ENCODE data around the gene CTTNBP2. TPM values are rescaled to one million over a fixed set of nuclear protein-coding genes. Genes with fewer than 3 reads are reported as not detected.

The CTTNBP2 gene
- polyA plus RNA-seq, 2 of the 4 experiments (the other 2 are of a cell fraction), result 0.18 to 0.25 TPM

GRCh38 chr7:117854186-117854585 is 19.1 kb downstream of the CTTNBP2 start:
- DNase-seq (ENCODE audit: low read depth in 1 of 2, low spot score in 1 of 2) (no peak), ATAC-seq (no peak), FAIRE-seq (no peak)
- ChIA-PET POLR2A (no interaction called here), CTCF (no interaction called here)
- peak; percentile 11 for TF ChIP-seq MAFK (IDR thresholded peaks at IDR 0.05; ENCODE audit: partially characterized antibody)
- TF ChIP-seq KDM1A (IDR thresholded peaks at IDR 0.05; ENCODE audit: low read depth), result no peak
- no peak for TF ChIP-seq EHMT2 (IDR thresholded peaks at IDR 0.05; ENCODE audit: low read depth)
- TF ChIP-seq HOXA7 (CRISPR knock-in tag; IDR thresholded peaks at IDR 0.05), result no peak
- TF ChIP-seq EP300 (IDR thresholded peaks at IDR 0.05), result no peak
- TF ChIP-seq HOXB5 (CRISPR knock-in tag; IDR thresholded peaks at IDR 0.05), result no peak
- TF ChIP-seq, protein P1, sequence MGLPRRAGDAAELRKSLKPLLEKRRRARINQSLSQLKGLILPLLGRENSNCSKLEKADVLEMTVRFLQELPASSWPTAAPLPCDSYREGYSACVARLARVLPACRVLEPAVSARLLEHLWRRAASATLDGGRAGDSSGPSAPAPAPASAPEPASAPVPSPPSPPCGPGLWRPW (IDR thresholded peaks at IDR 0.05), result no peak
- no peak overlapping the region for H3K4me3 ChIP-seq
- H3K9me3 ChIP-seq, result no peaks in the 10 kb centered on the region
- 60% methylated on average over 1 of the region's 1 CpG for WGBS (ENCODE audit: missing lambda C conversion rate)
- no peak overlapping the region for H3K27ac ChIP-seq
- no peak overlapping the region for H3K4me2 ChIP-seq
- no peaks in the 10 kb centered on the region for H3K4me1 ChIP-seq

GRCh38 chr7:117848941-117849340 is 24.3 kb downstream of the CTTNBP2 start:
- POLR2A ChIA-PET, result no interaction called here
- no peak overlapping the region for H3K4me2 ChIP-seq

DNA sequence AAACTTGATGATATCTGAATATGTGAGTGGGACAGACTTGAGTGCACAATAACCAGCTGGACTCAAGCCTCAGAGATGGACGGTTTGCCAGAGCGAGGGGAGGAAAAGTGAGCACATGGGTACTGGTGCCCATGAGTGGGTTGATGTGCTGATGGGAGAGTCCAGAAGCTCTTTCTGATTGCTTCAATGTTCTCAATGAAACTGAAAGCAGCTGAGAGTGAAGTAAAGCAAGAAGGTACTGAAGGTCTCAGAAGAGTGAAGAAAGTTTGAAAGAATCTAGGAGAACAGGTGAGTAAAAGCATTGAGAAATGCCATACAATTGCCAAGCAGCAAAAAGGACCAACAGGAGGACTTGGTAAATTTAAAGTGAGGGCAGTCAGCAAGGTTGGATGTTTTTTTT is 28.6 kb downstream of the CTTNBP2 start:
- Histone ChIP-seq H3K9me3 (no peaks in the 10 kb centered on the region), H3K27ac (no peak overlapping the region), H3K4me3 (no peak overlapping the region), H3K4me2 (no peak overlapping the region), H3K4me1 (no peaks in the 10 kb centered on the region)
- ATAC-seq (no peak), FAIRE-seq (no peak), DNase-seq (ENCODE audit: low read depth in 1 of 2, low spot score in 1 of 2) (no peak)
- POLR2A ChIA-PET, result no interaction called here
- 0% methylated on average over 2 of the region's 2 CpGs for WGBS (ENCODE audit: missing lambda C conversion rate)
- CTCF ChIA-PET, result no interaction called here
- no peak for TF ChIP-seq RAD21 (conservative IDR thresholded peaks at IDR 0.05 in 1 of 2, IDR thresholded peaks at IDR 0.05 in 1 of 2)
- TF ChIP-seq HOXA7 (CRISPR knock-in tag; IDR thresholded peaks at IDR 0.05), result no peak
- no peak for TF ChIP-seq EHMT2 (IDR thresholded peaks at IDR 0.05; ENCODE audit: low read depth)
- TF ChIP-seq ZNF302 (CRISPR knock-in tag; IDR thresholded peaks at IDR 0.05), result no peak
- no peak for TF ChIP-seq HEYL (CRISPR knock-in tag; IDR thresholded peaks at IDR 0.05)
- TF ChIP-seq PBX3 (IDR thresholded peaks at IDR 0.05), result no peak
- TF ChIP-seq, protein P2, sequence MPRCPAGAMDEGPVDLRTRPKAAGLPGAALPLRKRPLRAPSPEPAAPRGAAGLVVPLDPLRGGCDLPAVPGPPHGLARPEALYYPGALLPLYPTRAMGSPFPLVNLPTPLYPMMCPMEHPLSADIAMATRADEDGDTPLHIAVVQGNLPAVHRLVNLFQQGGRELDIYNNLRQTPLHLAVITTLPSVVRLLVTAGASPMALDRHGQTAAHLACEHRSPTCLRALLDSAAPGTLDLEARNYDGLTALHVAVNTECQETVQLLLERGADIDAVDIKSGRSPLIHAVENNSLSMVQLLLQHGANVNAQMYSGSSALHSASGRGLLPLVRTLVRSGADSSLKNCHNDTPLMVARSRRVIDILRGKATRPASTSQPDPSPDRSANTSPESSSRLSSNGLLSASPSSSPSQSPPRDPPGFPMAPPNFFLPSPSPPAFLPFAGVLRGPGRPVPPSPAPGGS (IDR thresholded peaks at IDR 0.05), result no peak
- TF ChIP-seq HDAC2 (IDR thresholded peaks at IDR 0.05), result no peak
- no peak for TF ChIP-seq EP300 (IDR thresholded peaks at IDR 0.05)
- TF ChIP-seq RNF2 (IDR thresholded peaks at IDR 0.05; ENCODE audit: borderline replicate concordance, low read depth), result no peak
- TF ChIP-seq SMC3 (IDR thresholded peaks at IDR 0.05), result no peak
- no peak for TF ChIP-seq MAFK (IDR thresholded peaks at IDR 0.05; ENCODE audit: partially characterized antibody)
- TF ChIP-seq HMGXB4 (CRISPR knock-in tag; IDR thresholded peaks at IDR 0.05; ENCODE audit: borderline replicate concordance), result no peak
- TF ChIP-seq CBX8 (IDR thresholded peaks at IDR 0.05), result no peak
- TF ChIP-seq KDM5A (IDR thresholded peaks at IDR 0.05), result no peak

More at GRCh38 chr7:117848941-117849340, 24.3 kb downstream of the CTTNBP2 start:
- TF ChIP-seq CBX8 (IDR thresholded peaks at IDR 0.05), result no peak
- TF ChIP-seq RAD21 (conservative IDR thresholded peaks at IDR 0.05 in 1 of 2, IDR thresholded peaks at IDR 0.05 in 1 of 2), result no peak
- no peak for TF ChIP-seq ZSCAN20 (CRISPR knock-in tag; IDR thresholded peaks at IDR 0.05)
- no peak for TF ChIP-seq TP53 (CRISPR knock-in tag; IDR thresholded peaks at IDR 0.05)
- TF ChIP-seq ZC3H11A (IDR thresholded peaks at IDR 0.05), result no peak
- TF ChIP-seq CHD4 (IDR thresholded peaks at IDR 0.05; ENCODE audit: borderline replicate concordance), result no peak
- TF ChIP-seq CTCF (IDR thresholded peaks at IDR 0.05), result no peak
- TF ChIP-seq KDM5A (IDR thresholded peaks at IDR 0.05), result no peak
- TF ChIP-seq ZFP36 (IDR thresholded peaks at IDR 0.05; ENCODE audit: borderline replicate concordance, partially characterized antibody), result no peak
- TF ChIP-seq HDAC2 (IDR thresholded peaks at IDR 0.05), result no peak
- TF ChIP-seq PBX3 (IDR thresholded peaks at IDR 0.05), result no peak
- Histone ChIP-seq H3K4me1 (no peaks in the 10 kb centered on the region), H3K9me3 (no peaks in the 10 kb centered on the region), H3K4me3 (no peak overlapping the region), H3K27ac (no peak overlapping the region)
- no peak for ATAC-seq
- 47% methylated on average over 7 of the region's 7 CpGs for WGBS (ENCODE audit: missing lambda C conversion rate)
- DNase-seq (ENCODE audit: low read depth in 1 of 2, low spot score in 1 of 2), result no peak
- FAIRE-seq, result no peak
- CTCF ChIA-PET, result interaction anchor here (1.2 to 1.5 kb wide), 2 partner anchors 19 to 78 kb away, joined by 3 read pairs; no protein-coding TSS in a partner anchor

All from A549 (cell line).